HepG2 (cell line): ENCODE measurements around the gene PGK1. TPM values are rescaled to one million over a fixed set of nuclear protein-coding genes. Genes with fewer than 3 reads are reported as not detected.

ENCODE experiments used
- CSRNP2 ChIP-seq: sonication (generic); formaldehyde crosslinking; conservative IDR thresholded peaks from 2 replicates; pipeline ENCODE4 v1.8.0; 2022; ENCODE audit warnings: low read depth, missing genetic modification reagents
- FOXP1 ChIP-seq, 2 experiments: fragments of 450-650 bp in 1 of 2; IDR thresholded peaks; 2 replicates each; pipeline ENCODE4 v1.6.1; 2017 to 2018; ENCODE audit warnings: antibody characterized with exemption in 1 of 2
- MED13 ChIP-seq: sonication (generic); formaldehyde crosslinking; IDR thresholded peaks from 2 replicates; pipeline ENCODE4 v1.5.0; 2020; ENCODE audit warnings: missing genetic modification reagents
- RBAK ChIP-seq: sonication (generic); formaldehyde crosslinking; IDR thresholded peaks from 2 replicates; pipeline ENCODE4 v1.5.1; 2020; ENCODE audit warnings: mild to moderate bottlenecking, missing genetic modification reagents
- SP140L ChIP-seq: sonication (generic); formaldehyde crosslinking; IDR thresholded peaks from 2 replicates; pipeline ENCODE4 v1.4.0; 2020; ENCODE audit warnings: missing genetic modification reagents, borderline replicate concordance
- ZNF235 ChIP-seq: sonication (generic); formaldehyde crosslinking; IDR thresholded peaks from 2 replicates; pipeline ENCODE4 v1.8.1; 2023; ENCODE audit warnings: mild to moderate bottlenecking, missing genetic modification reagents, borderline replicate concordance
- ZNF318 ChIP-seq: sonication (generic); formaldehyde crosslinking; IDR thresholded peaks from 2 replicates; pipeline ENCODE4 v1.4.0; 2020; ENCODE audit warnings: mild to moderate bottlenecking, missing genetic modification reagents
- ZNF547 ChIP-seq: sonication (generic); formaldehyde crosslinking; IDR thresholded peaks from 2 replicates; pipeline ENCODE4 v1.5.1; 2020; ENCODE audit warnings: mild to moderate bottlenecking, missing genetic modification reagents
- ZNF678 ChIP-seq: sonication (generic); formaldehyde crosslinking; IDR thresholded peaks from 2 replicates; pipeline ENCODE4 v1.4.0; 2020; ENCODE audit warnings: mild to moderate bottlenecking, missing genetic modification reagents
- ZNF781 ChIP-seq: sonication (generic); formaldehyde crosslinking; IDR thresholded peaks from 2 replicates; pipeline ENCODE4 v1.5.1; 2020; ENCODE audit warnings: borderline replicate concordance, mild to moderate bottlenecking, missing genetic modification reagents; ENCODE audit errors: not compliant biosample characterization
- polyA plus RNA-seq, 8 experiments: library from polyadenylated mRNA; depleted of rRNA in 3 of 8; stranded (reverse) in 7 of 8; unstranded in 1 of 8; fragments of >200 nt; fragmentation: Illumina TruSeq in 4 of 8; extraction: Trizol in 4 of 8; gene quantifications; 2 replicates each; pipeline versions ENCODE4 v1.2.1 to v1.2.3, GENCODE V29; 2011 to 2016; ENCODE audit warnings: low read depth in 4 of 8, missing spikeins in 1 of 8, mixed read lengths in 1 of 8; ENCODE audit not compliant: insufficient read depth in 1 of 8
- total RNA-seq, 5 experiments: library from RNA; depleted of rRNA; stranded (reverse); fragments of >200 nt; fragmentation: Illumina TruSeq; extraction: Trizol; gene quantifications; 2 replicates each; pipeline ENCODE4 v1.2.3, GENCODE V29; 2016; ENCODE audit warnings: low read depth in 1 of 5
- TF ChIP-seq, protein P1 (sequence below): sonication (generic); formaldehyde crosslinking; IDR thresholded peaks from 2 replicates; pipeline ENCODE4 v1.8.1; 2023; ENCODE audit warnings: mild to moderate bottlenecking, missing genetic modification reagents
- TF ChIP-seq, protein P2 (sequence below): sonication (generic); formaldehyde crosslinking; IDR thresholded peaks from 2 replicates; pipeline ENCODE4 v1.4.0; 2020; ENCODE audit warnings: mild to moderate bottlenecking, missing genetic modification reagents
- TF ChIP-seq, protein P3 (sequence below): sonication (generic); formaldehyde crosslinking; IDR thresholded peaks from 2 replicates; pipeline ENCODE4 v1.4.0; 2020; ENCODE audit warnings: missing genetic modification reagents, mild to moderate bottlenecking, borderline replicate concordance

PGK1 gene
- total and polyA plus RNA-seq, 2 of the 13 experiments (the other 11 are each of a cell fraction or from before 2014, with no cell fraction given): 325 to 1,274 TPM

DNA sequence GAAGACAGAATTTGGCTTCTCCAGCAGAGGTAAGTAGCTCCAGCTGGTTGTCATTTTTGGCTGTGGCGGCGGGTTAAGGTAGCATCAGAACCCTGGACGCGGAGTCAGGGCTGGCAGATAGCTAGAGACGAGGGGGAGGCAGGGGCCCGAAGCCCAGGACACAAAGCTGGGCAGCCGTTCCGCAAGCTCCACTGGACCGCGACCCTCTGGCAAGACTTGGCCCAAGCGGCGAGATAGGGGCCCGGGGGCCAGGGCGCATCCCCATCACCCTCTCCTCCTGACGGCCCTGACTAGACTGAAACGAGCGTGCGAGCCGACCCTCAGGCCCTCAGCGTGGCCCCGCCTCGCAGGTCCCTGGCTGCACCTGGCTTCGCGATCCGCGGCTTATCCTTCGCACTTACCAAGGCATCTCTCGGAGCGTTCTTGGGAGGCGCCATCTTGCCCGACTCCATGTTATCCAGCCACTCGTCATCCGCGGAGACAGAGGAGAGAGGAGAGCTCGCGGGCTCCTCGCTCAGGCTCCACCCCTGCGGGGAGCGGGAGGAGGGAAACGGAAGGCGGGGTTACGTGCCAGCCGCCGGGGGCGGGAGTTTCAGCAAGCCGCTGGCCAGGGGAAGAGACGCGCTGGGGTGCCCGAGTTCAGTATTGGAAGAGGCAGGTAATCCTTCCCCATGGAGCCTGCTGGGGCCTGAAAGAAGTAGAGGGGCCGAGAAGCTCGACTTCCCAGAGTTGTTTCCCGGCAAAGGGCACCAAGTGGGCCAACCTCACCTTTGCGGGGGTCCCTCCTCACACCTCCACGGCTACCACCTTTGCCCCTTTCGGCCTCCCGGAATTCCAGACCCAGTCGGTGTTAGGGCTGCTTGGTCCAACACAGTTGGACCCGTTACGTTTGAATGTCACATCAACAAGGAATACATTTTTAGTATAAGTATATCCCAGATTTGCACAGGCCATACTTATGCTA is 35.4 kb downstream of the PGK1 start, which contains the start of gene TAF9B (continued):
- TF ChIP-seq ZNF235 (no peak), CSRNP2 (CRISPR knock-in tag) (no peak), MED13 (CRISPR knock-in tag) (no peak), FOXP1 (IDR thresholded peaks at IDR 0.05) (no peak), FOXP1 (CRISPR knock-in tag; IDR thresholded peaks at IDR 0.05) (no peak), SP140L (no peak), ZNF318 (CRISPR knock-in tag) (no peak), ZNF781 (CRISPR knock-in tag) (no peak), RBAK (CRISPR knock-in tag) (no peak), ZNF678 (CRISPR knock-in tag) (no peak), ZNF547 (CRISPR knock-in tag) (no peak)
- TF ChIP-seq, protein P1, sequence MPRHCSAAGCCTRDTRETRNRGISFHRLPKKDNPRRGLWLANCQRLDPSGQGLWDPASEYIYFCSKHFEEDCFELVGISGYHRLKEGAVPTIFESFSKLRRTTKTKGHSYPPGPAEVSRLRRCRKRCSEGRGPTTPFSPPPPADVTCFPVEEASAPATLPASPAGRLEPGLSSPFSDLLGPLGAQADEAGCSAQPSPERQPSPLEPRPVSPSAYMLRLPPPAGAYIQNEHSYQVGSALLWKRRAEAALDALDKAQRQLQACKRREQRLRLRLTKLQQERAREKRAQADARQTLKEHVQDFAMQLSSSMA (CRISPR knock-in tag): no peak
- TF ChIP-seq, protein P2, sequence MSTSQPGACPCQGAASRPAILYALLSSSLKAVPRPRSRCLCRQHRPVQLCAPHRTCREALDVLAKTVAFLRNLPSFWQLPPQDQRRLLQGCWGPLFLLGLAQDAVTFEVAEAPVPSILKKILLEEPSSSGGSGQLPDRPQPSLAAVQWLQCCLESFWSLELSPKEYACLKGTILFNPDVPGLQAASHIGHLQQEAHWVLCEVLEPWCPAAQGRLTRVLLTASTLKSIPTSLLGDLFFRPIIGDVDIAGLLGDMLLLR (CRISPR knock-in tag): no peak
- TF ChIP-seq, protein P3, sequence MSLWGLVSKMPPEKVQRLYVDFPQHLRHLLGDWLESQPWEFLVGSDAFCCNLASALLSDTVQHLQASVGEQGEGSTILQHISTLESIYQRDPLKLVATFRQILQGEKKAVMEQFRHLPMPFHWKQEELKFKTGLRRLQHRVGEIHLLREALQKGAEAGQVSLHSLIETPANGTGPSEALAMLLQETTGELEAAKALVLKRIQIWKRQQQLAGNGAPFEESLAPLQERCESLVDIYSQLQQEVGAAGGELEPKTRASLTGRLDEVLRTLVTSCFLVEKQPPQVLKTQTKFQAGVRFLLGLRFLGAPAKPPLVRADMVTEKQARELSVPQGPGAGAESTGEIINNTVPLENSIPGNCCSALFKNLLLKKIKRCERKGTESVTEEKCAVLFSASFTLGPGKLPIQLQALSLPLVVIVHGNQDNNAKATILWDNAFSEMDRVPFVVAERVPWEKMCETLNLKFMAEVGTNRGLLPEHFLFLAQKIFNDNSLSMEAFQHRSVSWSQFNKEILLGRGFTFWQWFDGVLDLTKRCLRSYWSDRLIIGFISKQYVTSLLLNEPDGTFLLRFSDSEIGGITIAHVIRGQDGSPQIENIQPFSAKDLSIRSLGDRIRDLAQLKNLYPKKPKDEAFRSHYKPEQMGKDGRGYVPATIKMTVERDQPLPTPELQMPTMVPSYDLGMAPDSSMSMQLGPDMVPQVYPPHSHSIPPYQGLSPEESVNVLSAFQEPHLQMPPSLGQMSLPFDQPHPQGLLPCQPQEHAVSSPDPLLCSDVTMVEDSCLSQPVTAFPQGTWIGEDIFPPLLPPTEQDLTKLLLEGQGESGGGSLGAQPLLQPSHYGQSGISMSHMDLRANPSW (CRISPR knock-in tag): no peak
